Stimulated activated CD4-positive, alpha-beta T cell treated with anti-CD3 and anti-CD28 coated beads, Interleukin-1b, Interleukin-23, amount 100 ng/mL, for 4 hours (primary cell): Measurements from ENCODE around the gene CPZ.
"Not testable (repeated sequence)": the region's sequence is repeated elsewhere in the genome, so short reads cannot be mapped to it uniquely, and the experiment has no call there.

Experiments used
- DNase-seq, 2 donors: peaks; one replicate each; pipeline ENCODE4 v3.0.0-alpha.2; 2020; ENCODE audit warnings: low read depth in 2 of 2

The CPZ gene

GRCh38 chr4:8610858-8611616 is 18.5 kb downstream of the CPZ start:
- no peak for DNase-seq

- no peak for DNase-seq
Measured at GRCh38 chr4:8612646-8613045, 20.1 kb downstream of the CPZ start.

- DNase-seq: no peak
Measured at GRCh38 chr4:8613421-8614364, 21.1 kb downstream of the CPZ start.

- DNase-seq: no peak
Measured at GRCh38 chr4:8614365-8615193, 22.0 kb downstream of the CPZ start.

DNA sequence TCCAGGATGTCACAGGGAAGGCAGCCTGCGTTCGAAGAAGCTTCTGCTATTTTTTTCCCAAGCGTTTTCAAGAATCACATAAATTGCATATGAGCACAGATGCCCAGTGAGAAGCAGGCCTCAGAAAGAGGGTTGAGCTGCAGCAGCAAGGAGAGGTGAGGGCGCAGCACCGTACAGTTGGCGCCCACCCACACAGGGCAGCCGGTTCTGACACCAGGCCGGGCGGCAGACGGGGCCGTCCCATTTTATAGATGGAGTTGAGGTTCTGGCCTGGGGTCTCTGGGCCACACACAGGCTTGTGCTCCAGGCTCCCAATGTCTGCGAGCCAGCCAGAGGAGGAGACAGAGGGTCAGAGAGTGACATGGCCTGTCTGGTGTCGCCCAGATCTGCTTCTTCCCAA is 22.8 kb downstream of the CPZ start:
- DNase-seq: no peak

GRCh38 chr4:8615921-8616787 is 23.6 kb downstream of the CPZ start:
- no peak for DNase-seq

DNA sequence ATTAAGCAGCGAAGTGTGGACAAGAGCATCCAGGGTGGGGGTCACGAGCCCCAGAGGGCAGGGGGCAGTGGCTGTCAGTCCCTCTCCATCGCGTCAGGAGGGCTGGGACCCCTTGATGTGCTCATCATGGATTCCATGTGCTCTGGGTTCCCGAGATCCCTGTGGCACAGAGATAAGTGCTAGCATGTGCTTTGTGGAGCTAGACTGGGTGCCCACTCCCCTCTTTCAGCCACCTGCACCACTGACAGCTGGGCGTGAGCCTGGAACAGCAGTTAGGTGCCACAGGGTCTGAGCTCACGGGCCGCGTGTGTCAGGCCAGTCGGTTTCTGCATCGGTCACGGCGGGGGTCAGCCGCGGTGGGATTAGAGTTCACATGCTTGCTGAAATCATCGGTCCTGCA is 24.3 kb downstream of the CPZ start:
- DNase-seq: no peak

GRCh38 chr4:8617486-8618040 is 25.0 kb downstream of the CPZ start:
- DNase-seq: no peak

- DNase-seq: no peak
Measured at GRCh38 chr4:8618421-8618820, 25.9 kb downstream of the CPZ start.

GRCh38 chr4:8618961-8619720 is 26.6 kb downstream of the CPZ start:
- DNase-seq: no peak

DNA sequence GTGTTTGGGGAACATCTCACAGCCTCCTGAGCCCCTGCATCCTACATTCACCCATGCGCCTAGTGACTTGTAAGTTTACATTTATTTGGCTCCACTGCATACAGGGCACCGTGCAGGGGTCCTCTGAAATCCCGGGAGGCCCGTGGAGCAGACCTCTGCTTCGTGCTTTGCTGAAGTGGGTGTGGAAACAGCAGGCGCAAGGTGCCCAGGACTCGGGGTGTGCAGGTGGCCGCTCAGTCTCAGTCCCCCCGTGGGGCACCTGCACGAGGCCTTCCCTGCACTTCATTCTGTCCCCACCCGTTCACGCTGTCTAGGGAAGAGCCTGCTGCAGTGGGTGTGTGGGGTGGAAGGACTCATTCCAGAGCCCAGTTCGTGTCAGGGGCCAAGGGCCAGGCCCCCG is 28.6 kb downstream of the CPZ start:
- not testable (repeated sequence) for DNase-seq

DNA sequence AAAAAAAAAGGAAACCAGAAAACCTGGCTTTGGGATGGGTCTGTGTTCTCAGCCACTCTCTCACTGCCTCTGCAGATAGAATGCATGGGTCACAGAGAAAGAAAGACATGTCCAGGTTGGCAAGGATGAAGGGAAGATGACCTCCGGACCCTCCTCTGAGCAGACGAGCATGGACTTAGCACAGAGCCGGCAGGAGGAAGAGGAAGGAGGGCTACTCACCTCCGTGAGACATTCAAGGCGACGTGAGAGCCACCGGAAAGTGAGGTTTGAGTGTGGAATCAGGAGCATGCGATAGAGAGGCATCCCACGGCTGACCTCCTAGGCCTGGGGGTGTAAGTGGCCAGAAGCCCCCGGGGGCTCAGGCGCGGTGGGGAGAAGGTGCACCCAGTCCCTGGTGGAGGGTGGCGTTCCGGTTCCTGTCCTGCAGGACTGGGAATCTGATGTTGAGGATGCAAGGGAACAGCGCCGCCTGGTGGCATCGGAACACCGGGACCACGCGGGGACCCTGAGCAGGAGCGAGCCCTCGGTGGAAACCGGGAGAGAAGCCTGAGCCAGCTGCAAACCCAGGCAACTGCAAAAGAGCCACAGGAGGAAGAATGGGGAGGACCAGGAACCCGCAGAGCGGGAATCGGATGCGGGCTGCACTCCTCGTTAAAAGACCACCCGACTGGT is 32.2 kb downstream of the CPZ start:
- not testable (repeated sequence) for DNase-seq

- DNase-seq: not testable (repeated sequence)
Measured at GRCh38 chr4:8630240-8630905, 37.8 kb downstream of the CPZ start.

GRCh38 chr4:8631896-8632295 is 39.3 kb downstream of the CPZ start:
- DNase-seq: not testable (repeated sequence)

DNA sequence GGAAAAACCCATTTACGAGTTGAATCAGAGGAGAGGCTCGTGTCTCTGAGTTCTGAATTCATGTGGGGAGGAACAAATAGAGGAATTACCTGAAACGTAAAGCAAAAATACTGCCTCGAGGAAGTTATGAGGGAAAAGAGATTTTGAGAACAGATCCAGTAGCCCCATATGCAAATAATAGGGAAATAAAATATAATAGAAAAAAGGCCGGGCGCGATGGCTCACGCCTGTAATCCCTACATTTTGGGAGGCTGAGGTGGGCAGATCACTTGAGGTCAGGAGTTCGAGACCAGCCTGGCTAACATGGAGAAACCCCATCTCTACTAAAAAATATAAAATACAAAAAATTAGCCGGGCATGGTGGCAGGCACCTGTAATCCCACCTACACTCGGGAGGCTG is 42.2 kb downstream of the CPZ start:
- DNase-seq: not testable (repeated sequence)

GRCh38 chr4:8635897-8636554 is 43.5 kb downstream of the CPZ start:
- DNase-seq: not testable (repeated sequence)

- no peak for DNase-seq
Measured at GRCh38 chr4:8637456-8637984, 45.0 kb downstream of the CPZ start.

- DNase-seq: no peak
Measured at GRCh38 chr4:8639021-8639420, 46.5 kb downstream of the CPZ start.
